ENCODE results near the gene CD28.

The CD28 gene

GRCh38 chr2:203664029-203664755 lies 42.2 kb upstream of the CD28 start:
- ChIA-PET POLR2A (no interaction called here), CTCF (interaction anchor here (0.9 kb wide), 1 partner anchor 13 kb away, joined by 3 read pairs; no protein-coding TSS in a partner anchor)
- no peak for TF ChIP-seq CTCF (IDR thresholded peaks at IDR 0.05; ENCODE audit: insufficient read depth, low read length, missing control alignments)
- no peak for DNase-seq (ENCODE audit: low read depth, low spot score)
- H3K4me3 ChIP-seq (ENCODE audit: low read depth, low read length), result no peak overlapping the region

- no peak for TF ChIP-seq CTCF (IDR thresholded peaks at IDR 0.05; ENCODE audit: insufficient read depth, low read length, missing control alignments)
- no peak overlapping the region for H3K4me3 ChIP-seq (ENCODE audit: low read depth, low read length)
- CTCF ChIA-PET, result no interaction called here
- no peak for DNase-seq (ENCODE audit: low read depth, low spot score)
- POLR2A ChIA-PET, result no interaction called here
Observed at GRCh38 chr2:203667838-203668237, 38.6 kb upstream of the CD28 start.

GRCh38 chr2:203669820-203670219 lies 36.6 kb upstream of the CD28 start:
- CTCF ChIA-PET, result no interaction called here
- no peak for TF ChIP-seq CTCF (IDR thresholded peaks at IDR 0.05; ENCODE audit: insufficient read depth, low read length, missing control alignments)
- POLR2A ChIA-PET, result no interaction called here
- H3K4me3 ChIP-seq (ENCODE audit: low read depth, low read length), result no peak overlapping the region
- DNase-seq (ENCODE audit: low read depth, low spot score), result no peak

- H3K4me3 ChIP-seq (ENCODE audit: low read depth, low read length), result no peak overlapping the region
- ChIA-PET POLR2A (no interaction called here), CTCF (interaction anchor here (0.9 to 1.5 kb wide), 2 partner anchors 11 to 19 kb away, joined by 4 read pairs; no protein-coding TSS in a partner anchor)
- no peak for DNase-seq (ENCODE audit: low read depth, low spot score)
- no peak for TF ChIP-seq CTCF (IDR thresholded peaks at IDR 0.05; ENCODE audit: insufficient read depth, low read length, missing control alignments)
Observed at GRCh38 chr2:203670939-203671338, 35.5 kb upstream of the CD28 start.

GRCh38 chr2:203671876-203672275 lies 34.6 kb upstream of the CD28 start:
- no peak for TF ChIP-seq CTCF (IDR thresholded peaks at IDR 0.05; ENCODE audit: insufficient read depth, low read length, missing control alignments)
- ChIA-PET CTCF (interaction anchor here (0.6 to 1.5 kb wide), 2 partner anchors 10 to 177 kb away, joined by 3 to 4 read pairs; no protein-coding TSS in a partner anchor), POLR2A (no interaction called here)
- DNase-seq (ENCODE audit: low read depth, low spot score), result no peak
- no peak overlapping the region for H3K4me3 ChIP-seq (ENCODE audit: low read depth, low read length)

- DNase-seq (ENCODE audit: low read depth, low spot score), result no peak
- no peak for TF ChIP-seq CTCF (IDR thresholded peaks at IDR 0.05; ENCODE audit: insufficient read depth, low read length, missing control alignments)
- ChIA-PET CTCF (interaction anchor here (0.7 kb wide), 1 partner anchor 88 kb away, joined by 3 read pairs; no protein-coding TSS in a partner anchor), POLR2A (no interaction called here)
- no peak overlapping the region for H3K4me3 ChIP-seq (ENCODE audit: low read depth, low read length)
Observed at GRCh38 chr2:203672856-203673255, 33.6 kb upstream of the CD28 start.
